ENCODE results near the gene LILRB4. TPM values are rescaled to one million over a fixed set of nuclear protein-coding genes. Genes with fewer than 3 reads are reported as not detected.

Gene LILRB4
- total RNA-seq, 4 donors from 2014 or later = 1.1 to 5.1 (median 2.4) TPM

DNA sequence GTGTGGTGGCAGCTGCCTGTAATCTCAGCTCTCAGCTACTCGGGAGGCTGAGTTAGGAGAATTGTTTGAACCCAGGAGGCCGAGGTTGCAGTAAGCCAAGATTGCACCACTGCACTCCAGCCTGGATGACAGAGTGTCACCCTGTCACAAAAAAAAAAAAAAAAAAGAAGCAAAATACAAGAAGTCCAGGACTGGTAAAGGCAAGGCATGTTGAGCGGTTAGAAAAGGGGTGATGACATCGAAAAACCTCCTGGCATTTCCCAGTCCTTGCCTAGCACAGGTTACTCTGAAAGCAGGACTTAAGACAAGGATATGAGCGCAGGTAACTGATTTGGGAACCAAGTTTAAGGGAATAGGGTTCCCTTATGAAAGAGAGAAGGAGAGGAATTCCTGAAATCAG, 2.5 kb upstream of the LILRB4 start:
- H3K4me1 ChIP-seq = no peaks in the 10 kb centered on the region
- no peak overlapping the region for H3K4me3 ChIP-seq
- no peak for DNase-seq (ENCODE audit: low spot score in 2 of 2)
- 75 to 80% methylated on average over 5 of the region's 5 CpGs for WGBS, 2 donors
- TF ChIP-seq EP300 (IDR thresholded peaks at IDR 0.05) (no peak), POLR2A (IDR thresholded peaks at IDR 0.05) (no peak)
- TF ChIP-seq, protein P1, sequence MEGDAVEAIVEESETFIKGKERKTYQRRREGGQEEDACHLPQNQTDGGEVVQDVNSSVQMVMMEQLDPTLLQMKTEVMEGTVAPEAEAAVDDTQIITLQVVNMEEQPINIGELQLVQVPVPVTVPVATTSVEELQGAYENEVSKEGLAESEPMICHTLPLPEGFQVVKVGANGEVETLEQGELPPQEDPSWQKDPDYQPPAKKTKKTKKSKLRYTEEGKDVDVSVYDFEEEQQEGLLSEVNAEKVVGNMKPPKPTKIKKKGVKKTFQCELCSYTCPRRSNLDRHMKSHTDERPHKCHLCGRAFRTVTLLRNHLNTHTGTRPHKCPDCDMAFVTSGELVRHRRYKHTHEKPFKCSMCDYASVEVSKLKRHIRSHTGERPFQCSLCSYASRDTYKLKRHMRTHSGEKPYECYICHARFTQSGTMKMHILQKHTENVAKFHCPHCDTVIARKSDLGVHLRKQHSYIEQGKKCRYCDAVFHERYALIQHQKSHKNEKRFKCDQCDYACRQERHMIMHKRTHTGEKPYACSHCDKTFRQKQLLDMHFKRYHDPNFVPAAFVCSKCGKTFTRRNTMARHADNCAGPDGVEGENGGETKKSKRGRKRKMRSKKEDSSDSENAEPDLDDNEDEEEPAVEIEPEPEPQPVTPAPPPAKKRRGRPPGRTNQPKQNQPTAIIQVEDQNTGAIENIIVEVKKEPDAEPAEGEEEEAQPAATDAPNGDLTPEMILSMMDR (IDR thresholded peaks at IDR 0.05) = no peak
- no peaks in the 10 kb centered on the region for H3K27me3 ChIP-seq
- H3K36me3 ChIP-seq = no peaks in the 10 kb centered on the region
- no peak overlapping the region for H3K27ac ChIP-seq
- no peaks in the 10 kb centered on the region for H3K9me3 ChIP-seq

DNA sequence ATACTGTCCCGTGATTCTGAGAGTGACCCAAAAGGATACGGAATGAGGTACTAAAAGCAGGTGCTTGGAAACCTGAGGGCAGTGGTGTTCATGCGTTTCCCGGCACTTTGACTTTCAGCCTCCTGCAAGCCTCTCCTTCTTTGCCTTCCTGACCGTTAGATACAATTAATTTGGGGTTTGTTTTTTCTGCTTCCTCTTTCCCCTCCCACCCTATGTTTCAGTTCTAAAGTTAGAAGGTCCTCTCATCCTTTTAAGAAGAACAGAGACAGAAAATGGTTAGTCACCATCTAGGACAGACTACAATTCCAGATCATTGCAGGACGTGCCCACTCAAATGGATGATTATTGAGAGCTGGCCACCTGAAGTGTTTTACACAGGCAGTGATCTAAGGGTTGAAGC, 1.8 kb upstream of the LILRB4 start:
- no peaks in the 10 kb centered on the region for H3K36me3 ChIP-seq
- no peak for DNase-seq (ENCODE audit: low spot score in 2 of 2)
- H3K27ac ChIP-seq = no peak overlapping the region
- H3K9me3 ChIP-seq = no peaks in the 10 kb centered on the region
- 75 to 76% methylated on average over 6 of the region's 6 CpGs for WGBS, 2 donors
- no peak overlapping the region for H3K4me3 ChIP-seq
- no peaks in the 10 kb centered on the region for H3K27me3 ChIP-seq
- TF ChIP-seq EP300 (IDR thresholded peaks at IDR 0.05) = no peak
- TF ChIP-seq, protein P1 (IDR thresholded peaks at IDR 0.05) = no peak
- no peak for TF ChIP-seq POLR2A (IDR thresholded peaks at IDR 0.05)
- H3K4me1 ChIP-seq = no peaks in the 10 kb centered on the region

DNA sequence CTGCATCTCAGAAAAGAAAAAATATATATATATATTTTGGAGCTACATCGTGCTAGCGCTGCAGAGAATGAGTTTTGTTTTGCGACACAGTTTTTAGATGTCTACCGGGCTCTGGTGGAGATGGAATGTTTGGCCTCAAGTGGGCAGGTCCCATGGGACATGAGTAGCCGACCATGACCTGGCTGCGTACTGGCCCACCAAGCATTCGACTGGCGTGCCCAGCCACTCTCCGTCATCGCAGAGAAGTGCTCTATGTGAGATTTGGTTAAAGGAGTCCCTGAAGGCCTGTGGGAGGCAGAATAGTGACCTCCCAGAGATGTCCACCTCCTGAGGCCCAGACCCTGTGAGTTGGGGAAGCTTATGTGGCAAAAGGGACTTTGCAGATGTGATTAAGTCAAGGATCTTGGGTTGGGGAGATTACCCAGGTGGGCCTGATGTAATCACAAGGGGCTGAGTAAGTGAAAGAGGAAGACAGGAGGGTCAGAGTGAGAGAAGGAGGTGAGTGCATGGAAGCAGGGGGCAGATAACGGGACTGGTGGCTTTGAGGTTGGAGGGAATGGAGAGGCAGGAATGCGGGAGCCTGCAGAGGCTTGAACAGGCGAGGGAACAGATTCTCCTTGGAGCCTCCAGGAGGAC, 821 bp upstream of the LILRB4 start:
- H3K27ac ChIP-seq = no peak overlapping the region
- 80 to 82% methylated on average over 13 of the region's 13 CpGs for WGBS, 2 donors
- H3K4me1 ChIP-seq = no peaks in the 10 kb centered on the region
- H3K36me3 ChIP-seq = no peaks in the 10 kb centered on the region
- no peak overlapping the region for H3K4me3 ChIP-seq
- H3K9me3 ChIP-seq = peaks cover 0 to 7% (median 0%) of the 10 kb centered on the region in 4 donors
- H3K27me3 ChIP-seq = no peaks in the 10 kb centered on the region
- DNase-seq (ENCODE audit: low spot score in 2 of 2) = no peak
- TF ChIP-seq, protein P1 (IDR thresholded peaks at IDR 0.05) = no peak
- TF ChIP-seq EP300 (IDR thresholded peaks at IDR 0.05) (no peak), POLR2A (IDR thresholded peaks at IDR 0.05) (no peak)

DNA sequence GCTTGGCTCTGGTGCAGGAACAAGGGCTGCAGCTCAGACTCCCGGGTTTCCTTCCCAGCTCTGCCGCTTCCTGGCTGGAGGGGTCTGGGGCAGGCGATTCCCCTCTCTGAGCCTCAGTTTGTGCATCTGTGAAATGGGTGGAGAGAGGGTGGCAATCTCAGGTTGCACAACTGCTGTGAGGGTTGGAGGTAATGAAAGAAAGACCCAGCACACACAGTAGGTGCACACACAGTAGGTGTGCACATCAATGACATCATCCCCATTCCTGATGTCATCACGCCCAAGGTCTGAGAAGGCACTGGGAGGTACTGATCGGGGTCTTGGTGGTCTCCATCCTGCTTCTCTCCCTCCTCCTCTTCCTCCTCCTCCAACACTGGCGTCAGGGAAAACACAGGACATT, 2.7 kb downstream of the LILRB4 start:
- Histone ChIP-seq H3K27me3 (no peaks in the 10 kb centered on the region), H3K9me3 (peaks cover 0 to 33% (median 0%) of the 10 kb centered on the region in 4 donors), H3K4me3 (no peak overlapping the region), H3K4me1 (no peaks in the 10 kb centered on the region), H3K36me3 (no peaks in the 10 kb centered on the region), H3K27ac (no peak overlapping the region)
- 85 to 88% methylated on average over 6 of the region's 6 CpGs for WGBS, 2 donors
- DNase-seq (ENCODE audit: low spot score in 2 of 2) = no peak
- TF ChIP-seq, protein P1 (IDR thresholded peaks at IDR 0.05) = no peak
- TF ChIP-seq EP300 (IDR thresholded peaks at IDR 0.05) (no peak), POLR2A (IDR thresholded peaks at IDR 0.05) (no peak)

DNA sequence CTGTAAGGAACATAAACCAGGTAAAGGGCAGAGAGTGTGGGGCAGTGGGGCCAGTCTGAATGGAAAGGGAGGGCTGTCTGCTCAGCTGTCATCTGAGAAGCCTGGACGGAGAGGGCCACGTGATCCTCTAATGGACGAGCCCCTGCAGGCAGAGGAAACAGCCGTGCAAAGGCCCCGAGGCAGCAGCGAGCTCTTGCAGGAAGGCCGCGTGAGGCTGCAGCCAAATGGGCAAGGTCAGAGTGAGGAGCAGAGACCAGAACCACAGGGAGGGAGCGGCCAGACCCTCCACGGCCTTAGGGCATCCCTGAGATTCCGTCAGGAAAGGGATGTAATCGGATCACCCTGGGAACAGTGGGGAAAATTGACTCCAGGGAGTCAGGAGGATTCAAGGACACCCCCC, 4.4 kb downstream of the LILRB4 start:
- Histone ChIP-seq H3K4me3 (no peak overlapping the region), H3K4me1 (no peaks in the 10 kb centered on the region), H3K36me3 (no peaks in the 10 kb centered on the region), H3K27me3 (no peaks in the 10 kb centered on the region), H3K27ac (no peak overlapping the region), H3K9me3 (peaks cover 0 to 33% (median 0%) of the 10 kb centered on the region in 4 donors)
- TF ChIP-seq POLR2A (IDR thresholded peaks at IDR 0.05) (no peak), EP300 (IDR thresholded peaks at IDR 0.05) (no peak)
- TF ChIP-seq, protein P1 (IDR thresholded peaks at IDR 0.05) = no peak
- WGBS, 2 donors = 88 to 90% methylated on average over 12 of the region's 12 CpGs
- DNase-seq (ENCODE audit: low spot score in 2 of 2) = no peak
